ENCODE data around the gene STAT5B.
"Not testable (repeated sequence)": the region's sequence is repeated elsewhere in the genome, so short reads cannot be mapped to it uniquely, and the experiment has no call there.

The STAT5B gene

DNA sequence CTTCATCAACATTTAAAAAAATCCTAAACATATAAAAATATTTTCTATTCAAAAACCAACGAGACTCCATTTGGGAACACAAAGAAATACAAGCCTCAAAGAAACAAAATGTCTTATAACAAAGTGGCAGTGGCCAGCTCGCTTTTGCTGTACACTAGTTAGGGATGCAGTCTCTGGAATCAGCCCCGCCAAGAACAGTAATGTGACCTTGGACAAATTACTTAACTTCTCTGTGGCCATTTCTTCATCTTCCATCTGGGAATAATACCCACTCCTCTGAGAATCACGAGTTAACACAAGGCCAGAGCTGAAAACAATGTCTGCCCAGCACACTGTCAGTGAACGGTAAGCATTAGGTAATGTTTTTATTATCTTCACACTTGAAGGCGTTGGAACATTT, 5.6 kb downstream of the STAT5B start:
- no peak for DNase-seq

DNA sequence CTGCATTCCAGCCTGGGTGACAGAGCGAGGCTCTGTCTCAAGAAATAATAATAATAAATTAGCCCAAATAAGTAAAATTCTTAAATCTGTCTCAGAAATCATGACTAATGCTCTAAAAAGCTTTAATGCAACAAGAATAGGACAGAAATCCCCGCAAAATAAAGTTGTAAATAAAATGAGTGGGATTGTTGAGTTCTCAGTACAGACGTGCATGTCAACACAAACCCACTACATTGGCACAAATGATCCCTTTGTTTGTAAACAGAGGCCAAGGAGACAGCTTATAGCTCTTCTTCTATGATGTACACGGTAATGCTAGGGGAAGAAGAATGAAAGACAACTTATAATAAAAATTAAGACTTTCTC, 6.0 kb downstream of the STAT5B start:
- DNase-seq, result no peak

DNA sequence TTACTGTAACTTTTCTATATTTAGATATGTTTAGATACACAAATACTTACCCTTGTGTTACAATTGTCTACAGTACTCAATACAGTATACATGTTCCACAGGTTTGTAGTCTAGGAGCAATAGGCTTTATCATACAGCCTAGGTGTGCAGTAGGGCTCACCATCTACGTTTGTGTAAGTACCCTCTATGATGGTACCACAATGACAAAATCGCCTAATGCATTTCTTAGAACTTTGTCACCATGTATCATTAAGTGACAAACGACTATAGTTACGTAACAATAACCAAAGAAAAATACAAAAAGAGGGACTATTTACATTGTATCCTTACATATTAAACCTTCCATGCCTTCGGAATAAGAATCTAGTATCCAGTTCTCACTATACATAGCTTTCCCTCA, 8.0 kb downstream of the STAT5B start:
- no peak for DNase-seq

DNA sequence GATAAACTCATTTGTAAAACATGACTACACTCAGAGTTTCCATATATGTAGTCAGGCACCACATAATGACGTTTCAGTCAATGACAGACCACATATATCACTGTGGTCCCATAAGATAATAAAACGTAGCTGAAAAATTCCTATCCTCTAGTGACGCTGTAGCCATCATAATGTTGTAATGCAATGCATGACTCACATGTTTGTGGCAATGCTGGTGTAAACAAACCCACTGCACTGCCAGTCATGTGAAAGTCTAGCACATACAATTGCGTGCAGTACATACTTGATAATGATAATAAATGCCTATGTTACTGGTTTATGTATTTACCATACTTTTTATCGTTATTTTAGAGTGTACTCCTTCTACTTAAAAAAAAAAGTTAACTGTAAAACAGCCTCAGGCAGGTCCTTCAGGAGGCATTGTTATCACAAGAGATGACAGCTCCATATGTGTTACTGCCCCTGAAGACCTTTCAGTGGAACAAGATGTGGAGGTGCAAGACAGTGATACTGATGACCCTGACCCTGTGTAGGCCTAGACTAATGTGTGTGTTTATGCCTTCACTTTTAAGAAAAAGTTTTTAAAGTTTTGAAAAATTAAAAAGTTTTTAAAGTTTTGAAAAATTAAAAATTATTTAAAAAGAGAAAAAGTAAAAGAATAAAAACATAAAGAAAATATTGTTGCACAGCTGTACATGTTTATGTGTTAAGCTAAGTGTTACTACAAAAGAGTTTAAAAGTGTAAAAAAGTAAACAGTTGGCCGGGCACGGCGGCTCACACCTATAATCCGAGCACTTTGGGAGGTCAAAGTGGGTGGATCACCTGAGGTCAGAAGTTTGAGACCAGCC, 9.0 kb downstream of the STAT5B start:
- no peak for DNase-seq

DNA sequence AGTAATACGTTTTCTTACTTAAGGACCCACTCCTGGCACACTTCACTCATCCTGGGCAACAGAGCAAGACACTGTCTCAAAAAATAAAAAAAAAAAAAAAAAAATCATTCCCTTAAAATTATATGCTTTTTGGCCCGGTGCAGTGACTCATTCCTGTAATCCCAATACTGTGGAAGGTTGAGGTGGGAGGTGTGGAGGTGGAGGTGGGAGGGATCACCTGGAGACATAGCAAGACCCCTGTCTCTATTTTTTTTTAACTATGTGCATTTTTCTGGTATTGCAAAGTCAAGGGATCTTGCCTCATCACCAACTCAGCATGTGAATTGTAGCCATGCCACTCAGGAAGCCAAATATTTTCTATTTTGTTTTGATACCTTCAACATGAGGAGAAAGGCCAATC, 9.7 kb downstream of the STAT5B start:
- DNase-seq, result no peak

DNA sequence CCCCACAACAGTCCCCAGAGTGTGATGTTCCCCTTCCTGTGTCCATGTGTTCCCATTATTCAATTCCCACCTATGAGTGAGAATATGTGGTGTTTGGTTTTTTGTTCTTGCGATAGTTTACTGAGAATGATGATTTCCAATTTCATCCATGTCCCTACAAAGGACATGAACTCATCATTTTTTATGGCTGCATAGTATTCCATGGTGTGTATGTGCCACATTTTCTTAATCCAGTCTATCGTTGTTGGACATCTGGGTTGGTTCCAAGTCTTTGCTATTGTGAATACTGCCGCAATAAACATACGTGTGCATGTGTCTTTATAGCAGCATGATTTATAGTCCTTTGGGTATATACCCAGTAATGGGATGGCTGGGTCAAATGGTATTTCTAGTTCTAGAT, 11.8 kb downstream of the STAT5B start:
- not testable (repeated sequence) for DNase-seq

DNA sequence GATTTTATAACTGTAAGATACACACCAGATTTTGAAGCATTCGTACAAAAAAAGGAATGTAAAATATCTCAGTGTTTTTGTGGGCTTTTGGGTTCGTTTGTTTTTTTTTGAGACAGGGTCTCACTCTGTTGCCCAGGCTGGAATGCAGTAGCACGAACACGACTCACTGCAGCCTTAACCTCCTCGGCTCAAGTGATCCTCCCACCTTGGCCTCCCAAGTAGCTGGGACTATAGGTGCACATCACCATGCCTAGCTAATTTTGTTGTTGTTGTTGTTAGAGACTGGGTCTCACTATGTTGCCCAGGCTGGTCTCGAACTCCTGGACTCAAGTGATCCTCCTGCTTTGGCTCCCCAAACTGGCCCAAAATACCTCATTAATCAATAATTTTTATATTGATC, 15.9 kb downstream of the STAT5B start:
- DNase-seq, result no peak

DNA sequence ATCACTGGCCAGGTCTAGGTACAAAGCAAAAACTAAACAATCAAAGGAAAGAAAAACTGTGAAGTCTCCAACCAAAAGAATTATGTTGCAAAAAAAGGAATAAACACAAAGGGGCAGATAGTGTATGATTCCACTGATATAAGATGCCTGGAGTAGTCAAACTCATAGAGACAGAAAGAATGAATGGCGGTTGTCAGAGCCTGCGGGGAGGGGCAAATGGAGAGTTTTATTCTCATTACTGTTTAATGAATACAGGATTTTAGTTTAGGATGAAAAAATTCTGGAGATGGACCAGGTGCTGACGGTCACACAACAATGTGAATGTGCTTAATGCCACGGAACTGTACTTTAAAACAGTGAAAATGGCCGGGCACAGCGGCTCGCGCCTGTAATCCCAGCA, 20.7 kb downstream of the STAT5B start:
- DNase-seq, result no peak

DNA sequence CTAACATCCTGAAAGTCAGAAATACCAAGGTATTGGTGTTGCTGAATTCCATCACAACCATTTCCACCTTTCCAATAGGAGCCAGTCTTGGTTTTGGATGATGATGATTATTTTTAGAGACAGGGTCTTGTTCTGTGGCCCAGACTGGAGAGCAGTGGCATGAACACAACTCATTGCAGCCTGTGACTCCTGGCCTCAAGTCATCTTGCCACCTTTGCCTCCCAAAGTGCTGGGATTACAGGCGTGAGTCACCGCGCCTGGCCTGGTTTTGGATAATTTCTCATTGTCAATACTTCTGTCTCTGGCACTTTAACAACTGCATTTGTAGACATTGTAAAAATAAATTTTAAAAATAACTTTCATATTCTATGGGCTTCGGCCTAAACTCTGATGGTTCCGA, 22.6 kb downstream of the STAT5B start:
- DNase-seq, result no peak

DNA sequence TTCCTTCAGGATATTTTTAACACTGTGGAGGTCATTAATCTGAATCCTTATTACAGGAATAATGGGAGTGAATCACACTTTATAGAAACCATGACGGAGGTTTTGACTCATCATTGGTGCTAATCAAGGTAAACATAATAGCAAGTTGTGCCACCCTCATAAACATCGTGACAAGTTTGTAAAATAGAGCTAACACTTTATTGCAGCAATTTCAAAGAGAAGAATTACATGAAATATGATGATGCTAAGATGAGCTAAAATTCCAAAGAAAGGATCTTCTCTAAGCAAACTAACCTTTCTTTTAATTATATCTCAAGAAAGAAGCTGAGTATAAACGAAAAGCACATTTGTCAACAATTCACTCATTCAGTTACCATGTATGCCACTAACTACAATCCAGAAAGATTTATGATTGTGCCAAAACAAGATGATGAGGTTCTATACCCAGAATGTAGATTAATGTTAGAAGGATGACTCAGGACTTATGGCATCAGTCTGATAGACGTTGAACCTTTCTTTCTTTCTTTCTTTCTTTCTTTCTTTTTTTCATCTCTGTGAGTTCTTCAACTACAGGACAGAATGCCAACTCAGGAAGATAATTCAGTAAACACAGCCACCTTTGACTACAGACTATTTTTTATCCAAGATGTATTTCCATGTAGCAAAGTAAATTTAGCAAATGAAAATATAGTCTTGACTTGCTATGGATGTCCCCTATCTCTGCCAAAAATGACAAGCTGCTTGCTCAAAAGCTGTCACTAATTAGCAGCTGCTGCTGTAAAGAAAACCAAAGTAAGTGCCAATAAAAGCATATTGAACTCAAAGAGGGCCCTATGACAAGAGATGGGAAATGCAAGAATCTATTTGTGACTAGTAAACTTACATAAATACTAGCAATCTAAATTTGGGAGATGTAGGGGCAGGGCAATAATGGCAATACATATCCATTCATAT, 23.3 kb downstream of the STAT5B start:
- DNase-seq, result no peak

DNA sequence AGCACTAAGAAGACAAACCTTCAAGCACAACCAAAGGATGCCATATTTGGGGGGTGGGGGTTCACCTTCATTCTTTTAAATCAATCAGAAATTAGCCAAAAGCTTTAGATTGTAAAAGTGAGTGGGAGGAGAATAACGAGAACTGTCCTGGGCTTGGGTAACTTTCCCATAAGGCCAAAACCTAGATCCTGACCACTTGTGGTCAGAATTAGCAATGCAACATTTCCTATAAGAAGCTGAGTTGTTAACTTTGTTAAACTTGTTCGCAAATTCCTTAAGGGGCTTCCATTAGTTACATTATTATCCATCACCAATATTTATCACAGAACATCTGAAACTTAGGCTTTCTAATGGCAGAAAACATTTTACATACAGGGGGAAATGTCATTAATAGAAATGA, 25.1 kb downstream of the STAT5B start:
- no peak for DNase-seq

DNA sequence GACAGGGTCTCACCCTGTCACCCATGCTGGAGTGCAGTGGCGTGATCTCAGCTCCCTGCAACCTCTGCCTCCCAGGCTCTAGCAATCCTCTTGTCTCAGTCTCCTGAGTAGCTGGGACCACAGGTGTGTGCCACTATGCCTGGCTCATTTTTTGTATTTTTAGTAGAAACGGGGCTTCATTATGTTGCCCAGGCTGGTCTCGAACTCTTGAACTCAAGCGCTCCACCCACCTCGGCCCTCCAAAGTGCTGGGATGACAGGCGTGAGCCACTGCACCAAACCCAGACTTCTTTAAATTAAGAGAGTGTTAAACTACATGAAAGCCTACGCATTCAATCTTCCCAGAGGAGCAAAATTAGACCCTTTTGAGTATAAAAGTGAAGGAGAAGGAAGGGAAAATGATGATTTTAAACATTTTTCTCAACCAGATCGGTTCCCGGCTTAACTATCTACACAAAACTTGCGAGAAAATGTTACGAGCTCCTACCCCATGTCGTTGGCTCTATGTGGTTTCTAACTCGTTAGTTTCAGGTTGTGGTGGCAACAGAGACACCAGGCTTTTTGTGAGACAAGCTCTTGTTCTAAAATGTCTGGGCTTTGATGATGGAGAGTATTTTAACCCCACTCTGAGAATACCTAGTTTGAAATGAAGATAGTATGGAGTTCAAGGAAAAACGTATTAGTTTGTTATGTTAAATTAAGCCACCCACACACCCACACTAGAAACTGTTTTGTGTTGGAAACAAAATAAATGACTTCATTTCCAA, 26.3 kb downstream of the STAT5B start:
- no peak for DNase-seq

DNA sequence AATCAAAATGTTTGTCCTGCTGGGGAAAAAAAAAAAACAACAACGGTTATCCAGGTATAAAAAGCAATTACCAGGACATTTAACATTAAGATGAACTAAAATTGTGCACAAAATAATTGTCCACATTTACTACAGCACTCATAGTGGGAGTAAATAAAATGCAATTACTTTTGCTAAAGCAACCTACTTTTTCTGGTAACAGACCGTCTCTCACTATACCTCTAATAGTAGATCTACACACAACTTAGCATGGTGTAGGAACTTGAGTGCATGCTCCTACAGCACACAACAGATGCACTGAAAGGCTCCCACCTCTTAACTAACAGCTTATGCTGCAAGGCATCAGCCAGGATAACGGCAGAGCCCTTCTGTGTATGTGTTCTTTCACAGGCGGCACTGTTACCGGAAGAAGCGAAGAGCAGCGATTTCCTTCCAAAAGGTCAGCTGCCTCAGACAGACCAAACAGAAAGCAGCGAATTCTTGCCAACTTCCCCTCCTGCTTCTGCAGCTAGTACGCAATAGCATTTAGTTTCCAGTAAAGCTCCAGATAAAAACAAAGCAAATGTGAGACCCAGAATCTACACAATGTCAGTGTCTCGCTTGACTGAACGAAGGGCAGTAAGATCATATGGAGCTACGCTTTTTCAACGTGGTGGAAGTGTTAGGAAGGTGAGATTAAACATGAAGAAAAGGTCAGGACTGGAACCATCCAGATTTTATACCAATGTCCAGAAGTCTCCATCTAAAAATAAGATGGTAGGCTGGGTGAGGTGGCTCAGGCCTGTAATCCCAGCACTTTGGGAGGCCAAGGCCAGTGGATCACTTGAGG, 27.6 kb downstream of the STAT5B start:
- DNase-seq, result peak in 50 of 51 donors; percentile 2 to 90 (median 74)

DNA sequence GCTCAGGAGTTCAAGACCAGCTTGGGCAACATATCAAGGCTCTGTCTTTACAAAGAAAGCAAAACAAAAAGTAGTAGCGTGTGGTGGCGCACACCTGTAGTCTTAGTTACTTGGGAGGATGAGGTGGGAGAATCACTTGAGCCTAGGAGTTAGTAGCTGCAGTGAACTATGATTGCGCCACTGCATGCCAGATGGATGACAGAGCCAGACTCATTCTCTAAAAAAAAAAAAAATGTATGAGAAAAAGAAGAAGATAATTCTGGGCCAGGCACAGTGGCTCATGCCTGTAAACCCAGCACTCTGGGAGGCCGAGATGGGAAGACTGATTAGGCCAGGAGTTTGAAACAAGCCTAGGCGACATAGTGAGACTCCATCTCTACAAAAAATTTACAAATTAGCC, 28.5 kb downstream of the STAT5B start:
- DNase-seq, result no peak

DNA sequence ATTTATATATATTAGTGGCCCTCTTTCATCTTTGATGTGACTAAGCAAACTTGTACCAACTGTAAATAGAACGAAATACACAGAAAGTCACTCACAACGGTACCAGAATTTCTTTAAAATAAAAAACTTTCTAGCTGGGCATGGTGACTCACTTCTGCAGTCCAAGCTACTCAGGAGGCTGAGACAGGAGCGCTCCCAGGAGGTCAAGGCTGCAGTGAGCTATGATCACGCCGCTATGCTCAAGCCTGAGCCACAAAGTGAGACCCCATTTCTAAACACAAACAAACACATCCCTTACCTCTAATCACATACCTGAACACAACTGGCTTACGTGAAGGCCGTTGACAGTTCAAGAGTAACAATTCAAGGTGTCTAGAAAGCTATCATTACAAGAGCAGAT, 29.7 kb downstream of the STAT5B start:
- DNase-seq, result no peak

DNA sequence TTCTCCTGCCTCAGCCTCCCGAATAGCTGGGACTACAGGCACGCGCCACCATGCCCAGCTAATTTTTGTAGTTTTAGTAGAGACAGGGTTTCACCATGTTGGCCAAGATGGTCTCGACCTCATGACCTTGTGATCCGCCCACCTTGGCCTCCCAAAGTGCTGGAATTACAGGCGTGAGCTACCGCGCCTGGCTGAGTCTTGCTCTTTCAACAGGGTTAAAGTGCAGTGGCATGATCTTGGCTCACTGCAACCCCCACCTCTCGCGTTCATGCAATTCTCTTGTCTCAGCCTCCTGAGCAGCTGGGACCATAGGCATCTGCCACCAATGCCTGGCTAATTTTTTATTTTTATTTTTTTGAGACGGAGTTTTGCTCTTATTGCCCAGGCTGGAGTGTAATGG, 31.0 kb downstream of the STAT5B start:
- DNase-seq, result not testable (repeated sequence)

DNA sequence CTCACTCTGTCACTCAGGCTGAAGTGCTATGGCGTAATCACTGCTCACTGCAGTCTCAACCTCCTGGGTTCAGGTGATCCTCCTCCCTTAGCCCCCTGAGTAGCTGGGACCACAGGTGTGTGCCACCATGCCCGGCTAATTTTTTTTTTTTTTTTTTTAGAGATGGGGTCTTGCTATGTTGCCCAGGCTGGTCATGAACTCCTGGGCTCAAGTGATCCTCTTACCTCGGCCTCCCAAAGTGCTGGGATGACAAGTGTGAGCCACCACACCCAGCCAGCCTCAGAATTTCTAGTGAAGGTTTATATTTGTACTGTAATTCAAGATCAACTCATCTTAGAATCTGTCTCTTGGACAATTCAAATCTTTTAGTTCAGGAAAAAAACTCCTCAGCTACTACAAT, 32.1 kb downstream of the STAT5B start:
- DNase-seq, result not testable (repeated sequence)

DNA sequence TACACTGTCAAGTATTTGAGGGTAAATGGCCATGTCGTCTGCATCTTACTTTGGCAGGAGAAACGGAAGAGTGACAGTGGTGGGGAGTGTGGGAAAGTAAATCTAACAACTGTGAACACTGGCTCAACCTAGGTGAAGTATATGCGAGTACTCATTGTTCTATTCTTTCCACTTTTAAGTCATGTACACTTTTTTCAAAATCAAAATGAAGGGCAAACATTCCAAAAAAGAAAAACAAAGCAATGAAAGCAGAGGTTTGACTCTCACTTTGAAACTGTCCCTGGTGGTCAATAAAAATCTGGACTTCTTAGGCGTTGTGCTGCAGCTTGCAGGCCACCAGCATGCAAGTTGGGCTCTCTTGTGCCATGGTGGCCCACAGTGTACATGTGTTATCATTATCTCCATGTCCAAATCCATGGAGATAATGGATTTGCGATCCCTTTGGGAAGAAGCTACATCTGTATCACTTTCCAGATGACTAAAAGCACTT, 32.7 kb downstream of the STAT5B start:
- no peak for DNase-seq

DNA sequence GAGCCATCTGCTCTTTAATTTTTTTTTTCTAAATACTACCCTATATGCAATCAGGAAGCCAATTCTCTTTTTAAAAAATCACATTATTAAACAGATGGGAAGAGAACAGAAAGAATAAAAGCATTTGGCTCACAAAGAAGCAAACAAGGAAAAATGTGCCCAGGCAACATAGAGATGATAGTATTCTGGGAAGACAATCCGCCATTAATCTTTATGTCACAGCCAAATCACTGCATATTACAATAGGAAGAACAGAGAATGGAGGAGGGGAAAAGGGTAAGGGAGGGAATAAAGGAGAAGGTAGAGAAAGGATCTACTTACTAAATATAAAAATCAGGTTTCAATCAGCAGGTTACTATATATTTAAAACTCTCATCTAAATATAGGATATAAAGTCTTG, 34.3 kb downstream of the STAT5B start:
- no peak for DNase-seq

DNA sequence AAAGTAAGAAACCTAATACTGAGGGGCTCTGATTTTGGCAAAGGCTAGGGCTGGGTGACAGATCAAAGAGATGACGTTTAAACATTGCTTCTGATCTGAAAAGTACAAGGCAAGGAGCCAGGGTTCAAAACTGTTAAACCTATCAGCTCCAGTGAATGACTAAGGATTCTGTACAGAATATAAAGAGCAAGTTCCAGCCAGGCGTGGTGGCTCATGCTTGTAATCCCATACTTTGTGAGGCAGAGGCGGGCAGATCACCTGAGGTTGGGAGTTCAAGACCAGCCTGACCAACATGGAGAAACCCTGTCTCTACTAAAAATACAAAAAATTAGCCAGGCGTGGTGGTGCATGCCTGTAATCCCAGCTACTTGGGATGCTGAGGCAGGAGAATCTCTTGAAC, 35.3 kb downstream of the STAT5B start:
- DNase-seq, result not testable (repeated sequence)

DNA sequence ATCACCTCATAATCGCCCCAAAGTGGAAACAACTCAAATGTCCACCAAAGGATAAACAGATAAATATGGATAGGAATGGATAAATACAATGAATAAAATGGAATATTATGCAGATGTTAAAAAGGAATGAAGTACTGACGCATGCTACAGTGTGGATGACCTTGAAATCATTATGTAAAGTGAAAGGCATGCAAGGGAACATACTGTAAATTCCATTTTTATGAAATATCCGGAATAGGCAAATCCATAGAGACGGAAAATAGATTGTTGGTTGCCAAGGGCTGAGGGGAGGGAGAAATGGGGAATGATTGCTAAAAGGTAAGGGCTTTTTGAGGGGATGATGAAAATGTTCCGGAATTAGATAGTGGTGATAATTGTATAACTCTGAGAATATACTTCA, 36.0 kb downstream of the STAT5B start:
- DNase-seq, result no peak

Data from hypothalamus (tissue), 51 donors.